Pancreas (tissue), 10 donors: ENCODE measurements around the gene ABHD10. TPM values are rescaled to one million over a fixed set of nuclear protein-coding genes. Genes with fewer than 3 reads are reported as not detected.

Experiments
- ATAC-seq, 4 donors: fragments of 200-7000 bp; cut with Tn5 transposase; one replicate each; pipeline versions ENCODE4 v1.8.0 to v1.9.1; 2020; ENCODE audit warnings: mild to moderate bottlenecking in 4 of 4, moderate library complexity in 4 of 4
- DNase-seq, 6 donors: peaks; one replicate each; pipeline ENCODE4 v3.0.0-alpha.2; 2020
- FAIRE-seq: peaks from 2 replicates; lab custom pipeline; 2012; peaks lifted over from hg19 to GRCh38; lab: Jason Lieb, UNC
- H3K27ac ChIP-seq, 4 donors: fragments of 200-600 bp; sonication (generic); 1 replicate in 3 of 4; 2 replicates in 1 of 4; pipeline versions ENCODE4 v1.5.0 to v1.8.0; 2020
- H3K27me3 ChIP-seq, 4 donors: fragments of 200-600 bp; one replicate each; pipeline ENCODE4 v1.8.0; 2021
- H3K36me3 ChIP-seq, 3 donors: fragments of 200-600 bp; sonication (generic) in 1 of 3; one replicate each; pipeline versions ENCODE4 v1.5.0 to v1.8.0; 2020 to 2021
- H3K4me1 ChIP-seq, 3 donors: fragments of 200-600 bp; one replicate each; pipeline ENCODE4 v1.8.0; 2021
- H3K4me3 ChIP-seq, 4 donors: fragments of 200-600 bp; sonication (generic) in 2 of 4; one replicate each; pipeline versions ENCODE4 v1.5.0 to v1.8.0; 2020 to 2021
- H3K9me3 ChIP-seq, 4 donors: fragments of 200-600 bp; one replicate each; pipeline ENCODE4 v1.8.0; 2021
- WGBS, 2 donors: extraction: QIAGEN DNeasy Blood & Tissue Kit; methylation state at CpG; one replicate each; pipeline ENCODE4 v1.1.7; 2013; 5-methylcytosine and 5-hydroxymethylcytosine counted together
- intact Hi-C, 3 donors: fragments of 100-400 bp; cut with DNase I; formaldehyde crosslinking; loops; one replicate each; pipeline versions ENCODE4 v1.11.1 to v1.14.2; 2022
- polyA plus RNA-seq, 2 donors: library from polyadenylated mRNA; stranded (reverse); fragments of 200-250 nt; gene quantifications; one replicate each; pipeline ENCODE4 v1.2.3, GENCODE V29; 2013
- total RNA-seq, 6 donors: library from RNA; stranded (reverse); fragmentation: NEBNext Ultra II Directional in 4 of 6; extraction: Animal tissue kit (Norgen Biotek cat#: 25700) in 4 of 6; gene quantifications; one replicate each; pipeline versions ENCODE4 v1.2.1 to v1.2.4, GENCODE V29; 2021 to 2023
- TF ChIP-seq, protein P1 (sequence below), 4 donors: fragments of 200-600 bp; sonication (generic) in 3 of 4; IDR thresholded peaks; one replicate each; pipeline versions ENCODE4 v1.5.0 to v1.8.0; 2021; ENCODE audit warnings: antibody characterized with exemption in 4 of 4
- donor health status: healthy with polysubstance abuse.
- donor health status: DM: no; HTN: no; CAD: no; lungs with moderate emphysema.
- donor health status: DM: no; HTN: no; CAD: no.
- donor health status: control.
- donor health status: control.
- donor health status: Bipolar disorder and iron deficiency.
- donor health status: DM: yes; HTN: yes; CAD: no.
- donor health status: DM: no; HTN: no; CAD: no.
- donor health status: DM: no; HTN: no; CAD: no.
- donor health status: DM: yes; HTN: yes; CAD: no.

Gene ABHD10
- total and polyA plus RNA-seq, 8 donors = 10.3 to 19.5 (median 13.6) TPM

DNA sequence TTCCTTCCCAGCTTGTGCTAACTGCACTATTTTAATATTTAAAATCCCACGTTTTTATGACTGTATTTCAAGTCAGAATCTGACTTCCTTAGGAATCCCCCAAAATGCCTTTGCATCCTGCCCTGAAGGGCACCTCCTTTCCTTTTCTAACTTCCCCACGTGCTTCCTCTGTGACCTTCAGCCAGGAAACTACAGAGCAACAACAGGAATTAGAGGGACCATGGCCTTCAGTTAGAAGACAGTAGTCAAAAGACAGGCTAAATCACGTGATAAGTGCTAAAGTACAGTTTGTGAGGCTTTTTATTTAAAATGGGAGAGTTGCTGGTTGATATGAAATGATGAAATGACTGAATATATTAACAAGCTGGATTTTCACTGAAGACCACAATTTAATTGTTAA, 11.8 kb upstream of the ABHD10 start:
- ATAC-seq (peak in 1 of 4 donors; percentile 32), DNase-seq (no peak), FAIRE-seq (no peak)
- WGBS, 2 donors = 20 to 30% methylated on average over 3 of the region's 3 CpGs
- H3K27me3 ChIP-seq = no peaks in the 10 kb centered on the region
- H3K4me1 ChIP-seq = peaks cover 0 to 6% (median 0%) of the 10 kb centered on the region in 3 donors
- intact Hi-C loops = loop anchor here in 2 of 3 donors (5.0 to 10.0 kb wide), 2 partner anchors 252 to 255 kb away; no protein-coding TSS in a partner anchor
- H3K9me3 ChIP-seq = no peaks in the 10 kb centered on the region
- TF ChIP-seq, protein P1, sequence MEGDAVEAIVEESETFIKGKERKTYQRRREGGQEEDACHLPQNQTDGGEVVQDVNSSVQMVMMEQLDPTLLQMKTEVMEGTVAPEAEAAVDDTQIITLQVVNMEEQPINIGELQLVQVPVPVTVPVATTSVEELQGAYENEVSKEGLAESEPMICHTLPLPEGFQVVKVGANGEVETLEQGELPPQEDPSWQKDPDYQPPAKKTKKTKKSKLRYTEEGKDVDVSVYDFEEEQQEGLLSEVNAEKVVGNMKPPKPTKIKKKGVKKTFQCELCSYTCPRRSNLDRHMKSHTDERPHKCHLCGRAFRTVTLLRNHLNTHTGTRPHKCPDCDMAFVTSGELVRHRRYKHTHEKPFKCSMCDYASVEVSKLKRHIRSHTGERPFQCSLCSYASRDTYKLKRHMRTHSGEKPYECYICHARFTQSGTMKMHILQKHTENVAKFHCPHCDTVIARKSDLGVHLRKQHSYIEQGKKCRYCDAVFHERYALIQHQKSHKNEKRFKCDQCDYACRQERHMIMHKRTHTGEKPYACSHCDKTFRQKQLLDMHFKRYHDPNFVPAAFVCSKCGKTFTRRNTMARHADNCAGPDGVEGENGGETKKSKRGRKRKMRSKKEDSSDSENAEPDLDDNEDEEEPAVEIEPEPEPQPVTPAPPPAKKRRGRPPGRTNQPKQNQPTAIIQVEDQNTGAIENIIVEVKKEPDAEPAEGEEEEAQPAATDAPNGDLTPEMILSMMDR (IDR thresholded peaks at IDR 0.05) = no peak
- peaks cover 0 to 6% (median 0%) of the 10 kb centered on the region in 3 donors for H3K36me3 ChIP-seq
- H3K4me3 ChIP-seq = no peak overlapping the region
- H3K27ac ChIP-seq = peak overlapping the region in 2 of 4 donors; percentile 30 to 47

GRCh38 chr3:111967651-111968274, 11.1 kb upstream of the ABHD10 start:
- TF ChIP-seq, protein P1 (IDR thresholded peaks at IDR 0.05) = peak; percentile 76 to 85 (median 78)
- H3K9me3 ChIP-seq = no peaks in the 10 kb centered on the region
- 12% methylated on average over 8 of the region's 8 CpGs for WGBS, 2 donors
- H3K27me3 ChIP-seq = no peaks in the 10 kb centered on the region
- DNase-seq (peak; percentile 65 to 85 (median 77)), ATAC-seq (peak; percentile 94 to 100 (median 97)), FAIRE-seq (peak; percentile 86)
- H3K36me3 ChIP-seq = peaks cover 0 to under 1% (median 0%) of the 10 kb centered on the region in 3 donors
- intact Hi-C loops = loop anchor here in 2 of 3 donors (5.0 to 10.0 kb wide), 2 partner anchors 253 to 255 kb away; no protein-coding TSS in a partner anchor
- peak overlapping the region in 2 of 4 donors; percentile 30 to 47 for H3K27ac ChIP-seq
- H3K4me3 ChIP-seq = no peak overlapping the region
- peaks cover 0 to 6% (median 0%) of the 10 kb centered on the region in 3 donors for H3K4me1 ChIP-seq

DNA sequence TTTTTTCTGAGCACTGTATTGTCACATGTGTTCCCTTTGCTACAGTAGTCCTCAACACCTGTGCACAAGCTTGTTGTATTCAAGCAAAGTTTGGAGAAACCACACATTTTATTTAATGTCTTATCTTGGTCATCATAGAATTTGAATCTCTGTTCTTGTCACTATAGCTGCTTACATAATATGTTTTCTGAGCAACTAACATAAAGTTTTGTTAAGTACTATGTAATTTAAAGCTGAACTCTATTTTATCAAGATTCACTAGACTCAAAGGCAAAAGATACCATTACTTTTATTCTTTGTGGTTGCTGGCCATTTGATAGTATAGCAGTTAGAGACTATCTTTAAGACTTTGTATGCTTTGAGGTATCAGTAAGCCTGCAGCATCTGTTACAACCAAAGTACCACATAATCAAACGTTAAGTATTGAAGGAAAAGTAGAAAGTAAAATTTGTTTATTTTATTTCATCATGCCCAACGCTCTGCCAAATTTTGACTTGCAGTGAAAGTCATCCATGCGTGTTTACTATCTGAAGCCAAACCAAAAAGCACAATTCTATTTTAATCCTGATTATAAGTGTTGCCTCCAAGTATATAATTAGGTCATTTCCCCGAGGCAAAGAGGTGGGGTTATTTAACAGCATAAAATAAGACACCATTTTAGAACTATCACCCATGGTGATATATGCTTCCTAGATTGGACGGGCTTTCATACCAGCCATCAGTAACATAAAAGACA, 10.3 kb upstream of the ABHD10 start:
- Histone ChIP-seq H3K27me3 (no peaks in the 10 kb centered on the region), H3K36me3 (no peaks in the 10 kb centered on the region), H3K4me1 (peaks cover 0 to 6% (median 0%) of the 10 kb centered on the region in 3 donors), H3K27ac (no peak overlapping the region), H3K9me3 (no peaks in the 10 kb centered on the region), H3K4me3 (no peak overlapping the region)
- DNase-seq (no peak), FAIRE-seq (no peak), ATAC-seq (no peak)
- 53 to 64% methylated on average over 5 of the region's 5 CpGs for WGBS, 2 donors
- TF ChIP-seq, protein P1 (IDR thresholded peaks at IDR 0.05) = no peak
- intact Hi-C loops = loop anchor here in 2 of 3 donors (5.0 to 10.0 kb wide), 2 partner anchors 254 to 256 kb away; no protein-coding TSS in a partner anchor

- intact Hi-C loops = no loop called here
- DNase-seq (no peak), FAIRE-seq (no peak), ATAC-seq (no peak)
- Histone ChIP-seq H3K36me3 (no peaks in the 10 kb centered on the region), H3K27ac (no peak overlapping the region), H3K4me3 (no peak overlapping the region), H3K9me3 (no peaks in the 10 kb centered on the region), H3K4me1 (peaks cover 0 to 6% (median 0%) of the 10 kb centered on the region in 3 donors), H3K27me3 (no peaks in the 10 kb centered on the region)
- TF ChIP-seq, protein P1 (IDR thresholded peaks at IDR 0.05) = no peak
- 88 to 91% methylated on average over 3 of the region's 3 CpGs for WGBS, 2 donors
These were observed 8.4 kb upstream of the ABHD10 start for GRCh38 chr3:111970376-111970775.
